GM19351 (cell line): Measurements from ENCODE around the gene CREB3L1.
A peak's percentile ranks its signal among the peaks of the same experiment; 100 is the strongest.

ENCODE experiments used
- ATAC-seq: cut with Tn5 transposase; IDR thresholded peaks from one replicate; pipeline ENCODE4 v1.9.1; 2021; ENCODE audit warnings: mild to moderate bottlenecking, moderate library complexity; ENCODE audit not compliant: unreplicated experiment

CREB3L1 gene

GRCh38 chr11:46277622-46278386 lies at the start of gene CREB3L1:
Gene CREB3L1, plus strand, starts transcription at chr11:46277662. Its CDS starts 450 bp downstream, at chr11:46278112.
- no peak for ATAC-seq

- ATAC-seq, result no peak
Measured at GRCh38 chr11:46229230-46229629, 48.2 kb upstream of the CREB3L1 start.

GRCh38 chr11:46234311-46234710 lies 43.2 kb upstream of the CREB3L1 start:
- no peak for ATAC-seq

GRCh38 chr11:46235777-46236688 lies 41.4 kb upstream of the CREB3L1 start:
- no peak for ATAC-seq

GRCh38 chr11:46236918-46237247 lies 40.6 kb upstream of the CREB3L1 start:
- no peak for ATAC-seq

GRCh38 chr11:46237248-46238077 lies 40.0 kb upstream of the CREB3L1 start:
- ATAC-seq, result no peak

GRCh38 chr11:46238078-46238966 lies 39.1 kb upstream of the CREB3L1 start:
- no peak for ATAC-seq

GRCh38 chr11:46238967-46239800 lies 38.3 kb upstream of the CREB3L1 start:
- ATAC-seq, result peak; percentile 64

GRCh38 chr11:46239801-46240061 lies 37.7 kb upstream of the CREB3L1 start:
- no peak for ATAC-seq

- no peak for ATAC-seq
Measured at GRCh38 chr11:46240371-46240770, 37.1 kb upstream of the CREB3L1 start.

GRCh38 chr11:46240861-46241260 lies 36.6 kb upstream of the CREB3L1 start:
- no peak for ATAC-seq

- no peak for ATAC-seq
Measured at GRCh38 chr11:46242041-46242951, 35.2 kb upstream of the CREB3L1 start.

- peak; percentile 62 for ATAC-seq
Measured at GRCh38 chr11:46242952-46243795, 34.3 kb upstream of the CREB3L1 start.

- ATAC-seq, result no peak
Measured at GRCh38 chr11:46243796-46244109, 33.7 kb upstream of the CREB3L1 start.

- ATAC-seq, result no peak
Measured at GRCh38 chr11:46246521-46246920, 30.9 kb upstream of the CREB3L1 start.

GRCh38 chr11:46247090-46247489 lies 30.4 kb upstream of the CREB3L1 start:
- ATAC-seq, result no peak

GRCh38 chr11:46247659-46248058 lies 29.8 kb upstream of the CREB3L1 start:
- no peak for ATAC-seq
